IMR-90 (cell line): ENCODE data around the gene FAM174B. TPM values are rescaled to one million over a fixed set of nuclear protein-coding genes. Genes with fewer than 3 reads are reported as not detected.

ENCODE experiments used
- ATAC-seq: fragments of 200-7000 bp; cut with Tn5 transposase; 2 replicates; pipeline ENCODE4 v1.9.1; 2020; ENCODE audit warnings: low read depth, mild to moderate bottlenecking, moderate library complexity
- BruUV-seq: library from RNA; stranded (reverse); fragments of 400-500 nt; replicated peaks from 2 replicates; lab custom pipeline; 2021; lab: Mats Ljungman, UMichigan
- CTCF ChIA-PET: fragments of 300-600 bp; formaldehyde crosslinking; extraction: SDS; loops from one replicate; lab custom pipeline; 2021; ENCODE audit warnings: antibody characterized with exemption; lab: Yijun Ruan, JAX
- POLR2A ChIA-PET: fragments of 300-600 bp; sonication (Branson Sonifier 250); formaldehyde crosslinking; loops from one replicate; lab custom pipeline; 2022; ENCODE audit warnings: antibody characterized with exemption; ENCODE audit not compliant: unreplicated experiment; lab: Charles Lee
- DNase-seq: peaks from one replicate; pipeline ENCODE4 v3.0.0; 2013
- H2AFZ ChIP-seq: replicated peaks from 2 replicates; pipeline ENCODE3; 2013; ENCODE audit warnings: low read length, mild to moderate bottlenecking; ENCODE audit not compliant: poor library complexity
- H2AK5ac ChIP-seq: 2 replicates; pipeline ENCODE4 v1.6.1; 2013; ENCODE audit warnings: low read depth, low read length, inconsistent platforms
- H2AK9ac ChIP-seq: replicated peaks from 2 replicates; pipeline ENCODE3; 2013; ENCODE audit warnings: mild to moderate bottlenecking, low read depth, low read length, moderate library complexity; ENCODE audit not compliant: poor library complexity
- H2BK120ac ChIP-seq: 2 replicates; pipeline ENCODE4 v1.6.1; 2013; ENCODE audit warnings: low read depth, low read length, inconsistent platforms
- H2BK15ac ChIP-seq: 3 replicates; pipeline ENCODE4 v1.6.1; 2013; ENCODE audit warnings: low read depth, low read length, inconsistent platforms
- H2BK20ac ChIP-seq: 2 replicates; pipeline ENCODE4 v1.6.1; 2013; ENCODE audit warnings: low read depth, mild to moderate bottlenecking, inconsistent platforms, low read length, moderate library complexity
- H2BK5ac ChIP-seq: 2 replicates; pipeline ENCODE4 v1.6.1; 2013; ENCODE audit warnings: mild to moderate bottlenecking, low read depth, low read length, inconsistent platforms; ENCODE audit not compliant: poor library complexity, severe bottlenecking
- H3K14ac ChIP-seq: replicated peaks from 2 replicates; pipeline ENCODE4 v1.6.1; 2013; ENCODE audit warnings: low read depth, low read length, inconsistent platforms
- H3K18ac ChIP-seq: 2 replicates; pipeline ENCODE4 v1.6.1; 2013; ENCODE audit warnings: low read depth, low read length, control low read depth
- H3K23ac ChIP-seq: 2 replicates; pipeline ENCODE4 v1.6.1; 2013; ENCODE audit warnings: low read depth, low read length, inconsistent platforms
- H3K27ac ChIP-seq: 2 replicates; pipeline ENCODE4 v1.5.1; 2013; ENCODE audit warnings: mild to moderate bottlenecking, control low read depth, low read length; ENCODE audit not compliant: insufficient read depth
- H3K27me3 ChIP-seq: 2 replicates; pipeline ENCODE4 v1.6.1; 2013; ENCODE audit warnings: low read length; ENCODE audit not compliant: control insufficient read depth, insufficient read depth
- H3K36me3 ChIP-seq: 2 replicates; pipeline ENCODE4 v1.6.1; 2013; ENCODE audit warnings: low read length, mixed read lengths; ENCODE audit not compliant: control insufficient read depth, insufficient read depth
- H3K4ac ChIP-seq: 2 replicates; pipeline ENCODE4 v1.6.1; 2013; ENCODE audit warnings: low read depth, low read length, inconsistent platforms
- H3K4me1 ChIP-seq: 2 replicates; pipeline ENCODE4 v1.6.1; 2013; ENCODE audit warnings: low read length, mixed read lengths; ENCODE audit not compliant: control insufficient read depth, insufficient read depth
- H3K4me2 ChIP-seq: 2 replicates; pipeline ENCODE4 v1.6.1; 2013; ENCODE audit warnings: low read depth, mild to moderate bottlenecking, control low read depth, low read length, moderate library complexity
- H3K4me3 ChIP-seq: 2 replicates; pipeline ENCODE4 v1.5.1; 2013; ENCODE audit warnings: low read depth, mild to moderate bottlenecking, control low read depth, low read length, moderate library complexity; ENCODE audit not compliant: insufficient read depth
- H3K56ac ChIP-seq: 2 replicates; pipeline ENCODE4 v1.6.1; 2013; ENCODE audit warnings: low read length, inconsistent platforms; ENCODE audit not compliant: insufficient read depth; ENCODE audit errors: extremely low read depth
- H3K79me1 ChIP-seq, 2 experiments: 2 replicates each; pipeline ENCODE4 v1.6.1; 2013; ENCODE audit warnings: low read length in 2 of 2, inconsistent platforms in 1 of 2, low read depth in 1 of 2
- H3K9ac ChIP-seq: 2 replicates; pipeline ENCODE4 v1.6.1; 2013; ENCODE audit warnings: low read depth, low read length, control low read depth
- H3K9me1 ChIP-seq: 2 replicates; pipeline ENCODE4 v1.6.1; 2013; ENCODE audit warnings: low read length, inconsistent platforms; ENCODE audit not compliant: insufficient read depth
- H3K9me3 ChIP-seq: 2 replicates; pipeline ENCODE4 v1.6.1; 2013; ENCODE audit warnings: low read length; ENCODE audit not compliant: control insufficient read depth, insufficient read depth
- H4K20me1 ChIP-seq: 2 replicates; pipeline ENCODE4 v1.6.1; 2013; ENCODE audit warnings: low read length, inconsistent platforms; ENCODE audit not compliant: insufficient read depth
- H4K5ac ChIP-seq: 2 replicates; pipeline ENCODE4 v1.6.1; 2013; ENCODE audit warnings: mild to moderate bottlenecking, low read depth, low read length, control low read depth
- H4K8ac ChIP-seq, 2 experiments: 2 replicates each; pipeline ENCODE4 v1.6.1; 2013; ENCODE audit warnings: low read depth in 2 of 2, low read length in 2 of 2, control low read depth in 1 of 2, inconsistent platforms in 1 of 2
- H4K91ac ChIP-seq: 2 replicates; pipeline ENCODE4 v1.6.1; 2013; ENCODE audit warnings: low read depth, low read length, inconsistent platforms; ENCODE audit not compliant: insufficient read depth
- BHLHE40 ChIP-seq: fragments of 150-350 bp; IDR thresholded peaks from 2 replicates; pipeline ENCODE4 v1.6.1; 2016; ENCODE audit warnings: mild to moderate bottlenecking, low read depth, low read length
- MXI1 ChIP-seq: IDR thresholded peaks from 2 replicates; pipeline ENCODE4 v1.6.1; 2012; ENCODE audit warnings: low read depth, mild to moderate bottlenecking, low read length, moderate library complexity, borderline replicate concordance
- NFE2L2 ChIP-seq: fragments of 150-350 bp; IDR thresholded peaks from 2 replicates; pipeline ENCODE4 v1.6.1; 2016; ENCODE audit warnings: low read depth, mild to moderate bottlenecking, low read length
- RFX5 ChIP-seq: IDR thresholded peaks from 2 replicates; pipeline ENCODE4 v1.8.0; 2012; ENCODE audit warnings: low read depth, mild to moderate bottlenecking, low read length, moderate library complexity
- SMC3 ChIP-seq: fragments of 150-350 bp; IDR thresholded peaks from 2 replicates; pipeline ENCODE4 v1.6.1; 2016; ENCODE audit warnings: low read depth, mild to moderate bottlenecking, antibody characterized with exemption, low read length, moderate library complexity
- dilution Hi-C: fragments of 300-500 bp; cut with HindIII; formaldehyde crosslinking; loops from one replicate; pipeline ENCODE4 v1.14.3; 2018; ENCODE audit warnings: low sequenced_read_pairs; ENCODE audit not compliant: unreplicated experiment
- in situ Hi-C: fragments of 300-500 bp; cut with MboI; formaldehyde crosslinking; loops from 3 replicates; pipeline ENCODE4 v1.14.3; 2019; ENCODE audit warnings: low sequenced_read_pairs, inconsistent platforms, mixed read lengths
- intact Hi-C: fragments of 100-400 bp; cut with micrococcal nuclease; formaldehyde crosslinking; loops from 2 replicates; pipeline ENCODE4 v1.10.0; 2022
- polyA plus RNA-seq, 3 experiments: library from polyadenylated mRNA; depleted of rRNA; stranded (reverse); fragments of >200 nt; gene quantifications; 2 replicates each; pipeline ENCODE4 v1.2.3, GENCODE V29; 2012; ENCODE audit warnings: low replicate concordance in 1 of 3
- total RNA-seq: library from RNA; depleted of rRNA; stranded (reverse); fragments of >200 nt; gene quantifications from 2 replicates; pipeline ENCODE4 v1.2.3, GENCODE V29; 2012

Gene FAM174B
- total and polyA plus RNA-seq, 2 of the 4 experiments (the other 2 are of a cell fraction): 0.18 to 0.56 TPM

- in situ Hi-C loops (no loop called here), intact Hi-C loops (loop anchor here (10.0 kb wide), 1 partner anchor 104 kb away; no protein-coding TSS in a partner anchor), dilution Hi-C loops (no loop called here)
- DNase-seq (no peak), ATAC-seq (no peak)
- Histone ChIP-seq H3K4me3 (no peak overlapping the region), H3K4ac (no peak overlapping the region), H2AK5ac (no peak overlapping the region), H3K14ac (no peak overlapping the region), H4K20me1 (no peaks in the 10 kb centered on the region), H3K9me3 (no peaks in the 10 kb centered on the region), H2BK120ac (no peak overlapping the region), H3K4me1 (no peaks in the 10 kb centered on the region), H3K9ac (no peak overlapping the region), H3K18ac (no peak overlapping the region), H3K56ac (no peak overlapping the region), H3K36me3 (no peaks in the 10 kb centered on the region), H2BK5ac (no peak overlapping the region), H2AK9ac (no peak overlapping the region), H3K79me1 (no peaks in the 10 kb centered on the region), H3K27me3 (no peaks in the 10 kb centered on the region), H2BK15ac (no peak overlapping the region), H3K9me1 (no peaks in the 10 kb centered on the region), H3K4me2 (no peak overlapping the region), H3K27ac (no peak overlapping the region), H2AFZ (no peak overlapping the region), H4K91ac (no peak overlapping the region), H2BK20ac (no peak overlapping the region), H4K5ac (no peak overlapping the region), H4K8ac (no peak overlapping the region), H3K23ac (no peak overlapping the region)
- no TSS peak for BruUV-seq
- TF ChIP-seq MXI1 (no peak), BHLHE40 (no peak), NFE2L2 (no peak), RFX5 (no peak), SMC3 (no peak)
- ChIA-PET CTCF (no interaction called here), POLR2A (no interaction called here)
Measured at GRCh38 chr15:92611150-92611549, 44.4 kb downstream of the FAM174B start.
